Measurements from ENCODE around the gene COL24A1.

- no peak for TF ChIP-seq MLX (CRISPR knock-in tag; IDR thresholded peaks at IDR 0.05)
- no peak for TF ChIP-seq ZNF317 (CRISPR knock-in tag; IDR thresholded peaks at IDR 0.05; ENCODE audit: borderline replicate concordance, low read depth)
- no peak for TF ChIP-seq CTCF (IDR thresholded peaks at IDR 0.05)
Measured at GRCh38 chr1:86200901-86201300, 44.3 kb upstream of the COL24A1 start.
